DMS114 treated with DMSO at 0.1 percent for 48 hours (cell line): ENCODE data around the gene HMGB1.
"Not testable (repeated sequence)": the region's sequence is repeated elsewhere in the genome, so short reads cannot be mapped to it uniquely, and the experiment has no call there.

Experiments used
- DNase-seq: peaks from one replicate; lab custom pipeline; 2025; ENCODE audit not compliant: unreplicated experiment; lab: John Stamatoyannopoulos, UW

HMGB1 gene

GRCh38 chr13:30466841-30467252 is 1.1 kb upstream of the HMGB1 start:
- DNase-seq: no peak

- DNase-seq: no peak
Measured at GRCh38 chr13:30466358-30466714, 600 bp upstream of the HMGB1 start.

- no peak for DNase-seq
Measured at GRCh38 chr13:30465343-30465592, 468 bp downstream of the HMGB1 start.

GRCh38 chr13:30464496-30465342 is 1.0 kb downstream of the HMGB1 start:
- DNase-seq: peak; percentile 42

- DNase-seq: no peak
Measured at GRCh38 chr13:30463787-30464495, 1.8 kb downstream of the HMGB1 start.

- not testable (repeated sequence) for DNase-seq
Measured at GRCh38 chr13:30461279-30462066, 4.3 kb downstream of the HMGB1 start.

- no peak for DNase-seq
Measured at GRCh38 chr13:30457306-30457891, 8.3 kb downstream of the HMGB1 start.

GRCh38 chr13:30456290-30456689 is 9.4 kb downstream of the HMGB1 start:
- DNase-seq: no peak

- no peak for DNase-seq
Measured at GRCh38 chr13:30454991-30455390, 10.7 kb downstream of the HMGB1 start.

GRCh38 chr13:30453727-30454126 is 12.0 kb downstream of the HMGB1 start:
- no peak for DNase-seq

GRCh38 chr13:30451476-30451875 is 14.3 kb downstream of the HMGB1 start:
- DNase-seq: not testable (repeated sequence)

GRCh38 chr13:30450066-30450465 is 15.7 kb downstream of the HMGB1 start:
- DNase-seq: no peak

- DNase-seq: no peak
Measured at GRCh38 chr13:30448441-30448840, 17.3 kb downstream of the HMGB1 start.

GRCh38 chr13:30446126-30446500 is 19.6 kb downstream of the HMGB1 start:
- no peak for DNase-seq

GRCh38 chr13:30443957-30444404 is 21.8 kb downstream of the HMGB1 start:
- DNase-seq: no peak

- not testable (repeated sequence) for DNase-seq
Measured at GRCh38 chr13:30443491-30443890, 22.2 kb downstream of the HMGB1 start.

GRCh38 chr13:30442926-30443325 is 22.8 kb downstream of the HMGB1 start:
- DNase-seq: no peak

GRCh38 chr13:30440910-30441703 is 24.6 kb downstream of the HMGB1 start:
- DNase-seq: no peak

GRCh38 chr13:30438286-30438685 is 27.4 kb downstream of the HMGB1 start:
- DNase-seq: no peak

- DNase-seq: no peak
Measured at GRCh38 chr13:30437177-30437576, 28.6 kb downstream of the HMGB1 start.
